ENCODE measurements around the gene ACACA. TPM values are rescaled to one million over a fixed set of nuclear protein-coding genes. Genes with fewer than 3 reads are reported as not detected.
"Not testable (repeated sequence)": the region's sequence is repeated elsewhere in the genome, so short reads cannot be mapped to it uniquely, and the experiment has no call there.

Gene ACACA
- total RNA-seq, 2 donors from 2014 or later, result 8.6 to 10.2 TPM

GRCh38 chr17:37422971-37423625 is 16.5 kb upstream of the ACACA start:
- no peaks in the 10 kb centered on the region for H3K27me3 ChIP-seq
- H3K9me3 ChIP-seq, result no peaks in the 10 kb centered on the region
- H3K4me3 ChIP-seq, result no peak overlapping the region
- TF ChIP-seq CTCF (IDR thresholded peaks at IDR 0.05), result no peak
- DNase-seq (ENCODE audit: low spot score), result no peak
- no peaks in the 10 kb centered on the region for H3K4me1 ChIP-seq
- H3K36me3 ChIP-seq, result peaks cover 62% of the 10 kb centered on the region
- no peak overlapping the region for H3K27ac ChIP-seq

GRCh38 chr17:37417852-37418251 is 11.2 kb upstream of the ACACA start:
- Histone ChIP-seq H3K36me3 (peaks cover 39% of the 10 kb centered on the region), H3K27me3 (no peaks in the 10 kb centered on the region), H3K9me3 (no peaks in the 10 kb centered on the region), H3K4me3 (no peak overlapping the region), H3K27ac (no peak overlapping the region), H3K4me1 (no peaks in the 10 kb centered on the region)
- no peak for DNase-seq (ENCODE audit: low spot score)
- no peak for TF ChIP-seq CTCF (IDR thresholded peaks at IDR 0.05)

DNA sequence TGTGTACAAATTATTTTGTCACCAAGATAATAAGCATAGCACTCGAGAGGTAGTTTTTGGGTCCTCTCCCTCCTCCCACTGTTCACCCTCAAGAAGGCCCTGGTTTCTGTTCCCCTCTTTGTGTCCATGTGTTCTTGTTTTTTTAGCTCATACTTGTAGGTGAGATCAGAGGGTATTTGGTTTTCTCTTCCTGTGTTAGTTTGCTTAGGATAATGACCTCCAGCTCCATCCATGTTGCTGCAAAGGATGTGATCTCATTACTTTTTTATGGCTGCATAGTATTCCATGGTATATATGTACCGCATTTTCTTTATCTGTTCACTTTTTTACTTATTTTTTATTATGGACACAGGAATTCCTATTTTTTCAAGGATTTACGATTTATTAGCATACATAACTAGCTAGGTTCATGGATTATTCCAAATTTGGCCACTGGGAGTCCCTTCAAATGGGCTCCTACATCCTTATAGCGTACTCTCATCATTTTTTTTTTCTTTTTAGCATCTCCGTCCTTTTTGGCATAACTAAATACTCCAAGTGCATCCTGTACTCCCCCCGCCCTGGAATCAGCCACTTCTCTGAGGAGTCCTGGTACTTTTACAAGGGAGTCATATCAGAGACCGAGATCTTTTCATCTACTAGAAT is 7.4 kb upstream of the ACACA start:
- DNase-seq (ENCODE audit: low spot score), result no peak
- TF ChIP-seq CTCF (IDR thresholded peaks at IDR 0.05), result peak in 1 of 2 donors; percentile 11
- H3K36me3 ChIP-seq, result peaks cover 52% of the 10 kb centered on the region

DNA sequence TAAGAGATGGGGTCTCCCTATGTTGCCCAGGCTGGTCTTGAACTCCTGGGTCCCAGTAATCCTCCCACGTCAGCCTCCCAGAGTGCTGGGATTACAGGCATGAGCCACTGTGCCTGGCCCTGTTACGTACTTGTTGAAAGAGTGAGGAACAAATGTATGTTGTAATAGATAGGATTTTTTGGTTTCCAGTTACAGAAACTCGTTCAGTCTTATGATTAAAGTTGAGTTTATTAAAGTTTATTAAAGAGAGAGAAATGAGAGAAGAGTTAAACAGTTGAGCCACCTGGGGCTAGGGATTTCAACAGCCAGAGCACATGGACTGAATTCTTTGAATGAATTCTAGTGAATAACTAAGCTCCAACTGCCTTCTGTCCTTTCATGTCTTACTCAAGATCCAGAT is 3.7 kb upstream of the ACACA start:
- Histone ChIP-seq H3K27me3 (no peaks in the 10 kb centered on the region), H3K4me1 (peaks cover 0 to 12% of the 10 kb centered on the region in 2 donors), H3K36me3 (peaks cover 38% of the 10 kb centered on the region), H3K27ac (no peak overlapping the region), H3K4me3 (no peak overlapping the region), H3K9me3 (no peaks in the 10 kb centered on the region)
- DNase-seq (ENCODE audit: low spot score), result no peak
- TF ChIP-seq CTCF (IDR thresholded peaks at IDR 0.05), result no peak

More for the DNA sequence above, 7.4 kb upstream of the ACACA start:
- Histone ChIP-seq H3K9me3 (no peaks in the 10 kb centered on the region), H3K4me3 (no peak overlapping the region), H3K27ac (no peak overlapping the region), H3K27me3 (no peaks in the 10 kb centered on the region), H3K4me1 (no peaks in the 10 kb centered on the region)

- not testable (repeated sequence) for DNase-seq (ENCODE audit: low spot score); H3K27me3 ChIP-seq; H3K4me3 ChIP-seq; H3K27ac ChIP-seq; H3K9me3 ChIP-seq
- Histone ChIP-seq H3K36me3 (peaks cover 23% of the 10 kb centered on the region), H3K4me1 (peaks cover 0 to 19% of the 10 kb centered on the region in 2 donors)
Observed at GRCh38 chr17:37408145-37408479, 1.5 kb upstream of the ACACA start.

DNA sequence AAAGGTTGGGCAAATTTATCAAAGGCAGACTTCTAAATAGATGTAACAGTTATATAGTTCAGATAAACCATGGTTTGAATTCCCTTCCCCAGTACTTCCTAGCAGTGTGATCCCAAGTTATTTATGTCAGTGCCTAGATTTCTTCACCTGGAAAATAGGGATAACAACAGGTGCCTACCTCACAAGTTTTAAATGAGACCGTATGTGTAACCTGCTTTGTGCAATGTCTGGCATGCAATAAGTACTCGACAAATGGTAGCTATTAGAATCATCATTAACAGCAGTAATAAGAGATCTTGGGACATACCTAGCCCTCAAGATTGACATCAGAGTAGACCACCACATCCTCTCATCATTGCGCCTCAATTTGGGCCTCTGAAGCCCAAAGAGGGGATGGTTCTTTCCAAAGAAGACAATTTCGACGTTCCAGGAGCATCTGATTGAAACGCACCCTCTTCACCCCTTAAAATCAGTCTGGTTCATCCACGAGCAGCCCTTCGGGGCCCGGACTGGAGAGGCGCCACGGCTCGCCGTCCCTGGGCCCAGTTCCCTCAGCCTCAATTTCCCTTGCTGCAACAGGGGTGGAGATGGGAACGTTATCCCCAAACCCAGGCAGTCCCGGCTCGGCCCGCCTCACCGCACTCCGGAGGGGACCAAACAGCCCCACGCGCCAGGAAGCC is 541 bp downstream of the ACACA start:
- Histone ChIP-seq H3K36me3 (peaks cover 4% of the 10 kb centered on the region), H3K9me3 (no peaks in the 10 kb centered on the region), H3K27ac (peak overlapping the region; percentile 89), H3K4me3 (peak overlapping the region; percentile 75 to 78), H3K27me3 (no peaks in the 10 kb centered on the region), H3K4me1 (peaks cover 0 to 19% of the 10 kb centered on the region in 2 donors)
- no peak for DNase-seq (ENCODE audit: low spot score)
- TF ChIP-seq CTCF (IDR thresholded peaks at IDR 0.05), result no peak

GRCh38 chr17:37405522-37405921 is 1.1 kb downstream of the ACACA start:
- not testable (repeated sequence) for H3K36me3 ChIP-seq; H3K27me3 ChIP-seq; DNase-seq (ENCODE audit: low spot score); H3K9me3 ChIP-seq
- H3K4me3 ChIP-seq, result peak overlapping the region; percentile 75 to 78
- H3K4me1 ChIP-seq, result peaks cover 0 to 19% of the 10 kb centered on the region in 2 donors
- peak overlapping the region in 1 of 2 donors; percentile 89 for H3K27ac ChIP-seq

Data from right atrium auricular region (tissue), 2 donors.